DND-41 (cell line): ENCODE measurements around the gene OR11H6.

ENCODE experiments used
- CTCF ChIP-seq: IDR thresholded peaks from 2 replicates; pipeline ENCODE4 v1.5.1; 2012; ENCODE audit warnings: borderline replicate concordance, low read length, moderate library complexity, mild to moderate bottlenecking; ENCODE audit not compliant: poor library complexity, severe bottlenecking; ENCODE audit errors: extremely low read depth
- EZH2 ChIP-seq: IDR thresholded peaks from 3 replicates; pipeline ENCODE4 v1.6.1; 2012; ENCODE audit warnings: borderline replicate concordance, low read depth, mild to moderate bottlenecking, moderate library complexity, low read length, inconsistent platforms; ENCODE audit not compliant: severe bottlenecking

- TF ChIP-seq CTCF (no peak), EZH2 (no peak)
Observed at GRCh38 chr14:20197459-20197858, 26.1 kb upstream of the OR11H6 start.
